ENCODE measurements around the gene PLCB4.

- TF ChIP-seq REST (IDR thresholded peaks at IDR 0.05; ENCODE audit: insufficient read depth in 1 of 2, low read depth in 2 of 2, low read length in 2 of 2) (no peak), POLR2AphosphoS5 (IDR thresholded peaks at IDR 0.05; ENCODE audit: low read depth, low read length) (no peak), TAF1 (IDR thresholded peaks at IDR 0.05; ENCODE audit: borderline replicate concordance, insufficient read depth, low read length) (no peak)
Measured at GRCh38 chr20:9342651-9343050, 273.8 kb downstream of the PLCB4 start.

Data from PFSK-1 (cell line).